Medulla oblongata (tissue), 1 donor: ENCODE data around the gene SLC10A1.
"Not testable (repeated sequence)": the region's sequence is repeated elsewhere in the genome, so short reads cannot be mapped to it uniquely, and the experiment has no call there.

Experiments
- DNase-seq: peaks from one replicate; pipeline ENCODE4 v3.0.0-alpha.2; 2015; ENCODE audit errors: extremely low spot score

Gene SLC10A1

DNA sequence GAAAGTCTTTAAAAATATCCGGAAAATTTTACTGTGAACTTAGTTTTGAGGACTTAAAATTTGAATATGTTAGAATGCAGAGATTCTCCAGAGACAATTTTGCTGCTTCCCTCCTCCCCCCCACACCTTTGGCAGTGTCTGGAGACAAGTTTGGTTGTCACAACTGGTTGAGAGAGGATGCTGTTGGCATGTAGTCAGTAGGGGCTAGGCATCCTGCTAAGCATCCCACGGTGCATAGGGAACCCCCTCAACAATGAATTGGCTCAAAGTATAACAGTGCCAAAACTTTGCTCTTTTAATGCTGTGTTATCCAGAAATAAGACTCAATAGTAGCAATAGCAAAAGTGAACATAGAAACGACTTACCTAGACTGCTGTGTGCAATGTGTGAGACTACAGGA is 26.5 kb downstream of the SLC10A1 start:
- DNase-seq = no peak

DNA sequence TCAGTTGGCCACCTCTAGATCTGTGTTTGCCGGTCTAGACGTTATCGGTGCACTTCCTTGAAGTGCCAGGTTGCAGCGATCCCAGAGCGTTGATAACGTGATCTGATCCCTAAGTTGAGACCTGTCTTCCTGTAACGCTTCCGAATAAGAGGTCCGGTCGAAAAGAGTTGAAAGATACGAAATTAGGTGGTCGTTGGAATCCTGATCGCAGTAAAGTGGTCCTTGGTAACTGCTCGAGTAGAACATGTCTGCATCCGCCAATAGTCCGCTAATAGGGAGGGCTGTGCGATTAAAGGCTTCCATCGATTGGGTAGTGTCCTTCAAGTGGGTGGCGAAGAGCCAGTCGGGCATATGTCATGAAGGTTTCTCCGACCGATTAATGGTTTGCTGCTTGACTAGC is 27.4 kb downstream of the SLC10A1 start:
- DNase-seq = no peak

DNA sequence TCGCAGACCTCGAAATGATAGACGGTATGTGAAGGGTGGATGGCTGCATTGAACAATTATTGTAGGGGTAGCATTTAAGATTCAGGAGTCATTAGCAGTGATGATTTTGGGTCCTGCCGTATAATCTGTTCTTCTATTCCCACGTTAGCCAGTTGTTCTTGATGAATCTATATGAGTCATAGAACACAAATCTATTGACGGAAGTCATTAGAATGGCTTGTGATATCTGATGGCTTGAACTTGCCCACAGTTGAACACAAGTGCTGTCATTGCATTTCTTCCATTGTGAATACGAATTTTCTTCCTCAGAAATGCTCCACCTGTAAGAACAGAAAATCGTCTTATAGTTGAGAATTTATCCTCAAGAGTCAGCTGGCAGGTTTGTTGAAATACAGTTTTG is 28.2 kb downstream of the SLC10A1 start:
- DNase-seq = no peak

DNA sequence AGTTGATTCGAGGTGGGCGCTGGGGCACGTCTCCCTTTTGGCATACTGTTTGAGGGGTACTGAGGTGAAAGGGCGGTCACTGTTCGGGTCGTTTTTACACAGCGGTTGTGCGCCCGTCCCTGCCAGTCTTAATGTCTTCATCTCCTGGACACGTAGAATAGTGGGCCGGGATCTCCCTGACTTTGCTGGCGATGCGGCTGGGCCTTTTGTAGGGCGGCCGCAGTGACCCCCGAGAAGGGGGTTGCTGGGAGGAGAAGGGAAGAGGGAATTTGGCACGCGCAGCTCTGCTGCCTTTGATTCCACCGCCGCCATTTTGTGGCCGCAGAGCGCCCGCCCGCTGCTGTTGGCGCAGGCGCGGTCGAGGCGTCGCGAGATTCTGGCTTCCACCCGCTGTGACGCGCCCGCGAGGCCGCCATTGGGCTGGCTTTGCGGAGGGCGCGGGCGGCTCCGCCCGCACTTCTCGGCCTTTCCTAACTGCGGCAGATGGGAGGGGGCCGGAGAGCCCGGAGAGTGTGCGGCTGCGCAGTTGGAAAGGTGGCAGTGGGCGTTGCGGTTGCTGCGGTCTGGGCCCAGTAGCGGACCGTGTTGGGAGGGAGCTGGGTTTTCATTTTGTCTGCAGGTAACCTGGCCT is 29.6 kb downstream of the SLC10A1 start:
- DNase-seq = peak; percentile 94

DNA sequence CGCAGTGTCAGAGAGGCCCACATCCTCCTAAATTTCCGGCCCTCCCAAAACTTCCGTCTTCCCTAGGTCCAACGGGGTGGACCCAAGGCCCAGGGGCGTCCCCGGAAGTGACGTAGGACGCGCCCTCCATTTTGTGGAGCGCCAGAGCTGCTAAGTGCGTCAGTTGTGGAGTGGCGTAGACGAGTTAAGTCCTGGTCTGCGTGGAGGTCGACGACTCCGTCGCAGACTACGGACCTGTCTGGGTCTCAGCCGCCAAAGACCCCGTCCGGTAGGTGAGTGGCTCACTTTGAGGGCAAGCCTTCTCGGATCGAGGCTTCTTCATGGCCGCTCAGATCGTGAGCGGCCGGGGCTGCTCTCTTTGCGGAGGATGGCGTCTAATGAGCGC is 30.1 kb downstream of the SLC10A1 start, which contains the start of gene SRSF5:
TSS of gene SRSF5 (plus strand) at position 159 of the 385 bp plus-strand sequence. CDS start 1,015 bp downstream, outside the sequence.
- DNase-seq = peak; percentile 99

DNA sequence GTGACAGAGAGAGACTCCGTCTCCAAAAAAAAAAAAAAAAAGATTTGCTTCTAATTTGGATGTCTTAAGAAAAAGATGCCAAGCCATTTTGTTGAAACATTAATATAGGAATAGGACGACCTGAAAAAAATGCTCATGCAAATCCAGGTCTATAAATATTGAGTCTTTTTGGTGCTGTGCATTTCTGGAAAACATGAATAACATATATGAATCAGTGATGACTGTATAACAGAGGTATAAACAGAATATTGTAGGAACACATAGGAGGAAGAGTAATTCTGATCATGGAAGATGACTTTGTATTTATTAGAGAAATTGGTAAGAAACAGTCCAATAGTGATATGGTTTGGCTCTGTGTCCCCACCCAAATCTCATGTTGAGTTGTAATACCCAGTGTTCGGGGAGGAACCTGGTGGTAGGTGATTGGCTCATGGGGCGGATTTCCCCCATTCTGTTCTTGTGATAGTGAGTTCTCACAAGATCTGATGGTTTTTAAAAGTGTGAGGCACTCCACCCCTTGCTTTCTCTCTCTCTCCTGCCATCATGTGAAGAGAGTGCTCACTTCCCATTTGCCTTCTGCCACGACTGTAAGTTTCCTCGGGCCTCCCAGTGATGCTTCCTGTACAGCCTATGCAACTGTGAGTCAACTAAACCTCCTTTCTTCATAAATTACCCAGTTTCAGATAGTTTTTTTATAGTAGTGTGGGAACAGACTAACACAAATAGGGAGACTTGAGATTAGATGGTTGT is 33.1 kb downstream of the SLC10A1 start:
- no peak for DNase-seq

DNA sequence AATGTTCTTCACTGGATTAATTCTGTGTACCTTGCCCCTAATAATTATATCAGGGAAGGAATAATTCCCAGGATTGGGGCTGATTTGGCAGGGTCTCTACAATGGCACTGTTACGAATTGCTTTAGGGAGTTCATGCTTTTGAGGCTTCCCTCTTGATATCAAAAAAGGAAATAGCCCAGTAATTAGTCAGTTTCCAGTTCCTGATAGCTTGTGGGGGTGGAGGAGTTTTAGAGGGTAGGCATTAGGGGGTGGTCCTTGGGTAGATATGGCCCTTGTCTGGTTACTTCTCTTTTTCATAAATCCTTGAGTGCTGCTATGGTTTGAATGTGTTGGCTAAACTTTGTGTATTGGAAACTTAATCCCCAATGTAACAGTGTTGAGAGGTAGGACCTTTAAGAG is 36.2 kb downstream of the SLC10A1 start:
- DNase-seq = no peak

DNA sequence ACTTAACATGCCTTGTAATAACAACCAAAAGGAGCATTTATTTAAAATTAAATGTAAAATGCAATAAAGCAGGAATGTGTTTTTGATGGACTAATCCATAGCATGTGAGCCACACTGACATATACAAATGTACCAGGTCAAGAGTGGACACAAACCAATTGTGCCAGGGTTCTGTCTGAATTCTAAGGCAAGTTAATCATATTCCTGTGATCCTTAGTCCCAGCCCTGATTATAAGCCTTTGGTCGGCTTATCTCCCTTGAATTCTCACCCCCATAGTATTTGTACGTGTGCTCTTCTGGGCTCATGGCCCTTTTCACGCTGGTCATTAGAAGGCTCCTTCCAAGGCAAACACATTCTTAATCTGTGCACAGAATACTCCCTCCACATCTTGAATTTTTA is 40.7 kb downstream of the SLC10A1 start:
- no peak for DNase-seq

DNA sequence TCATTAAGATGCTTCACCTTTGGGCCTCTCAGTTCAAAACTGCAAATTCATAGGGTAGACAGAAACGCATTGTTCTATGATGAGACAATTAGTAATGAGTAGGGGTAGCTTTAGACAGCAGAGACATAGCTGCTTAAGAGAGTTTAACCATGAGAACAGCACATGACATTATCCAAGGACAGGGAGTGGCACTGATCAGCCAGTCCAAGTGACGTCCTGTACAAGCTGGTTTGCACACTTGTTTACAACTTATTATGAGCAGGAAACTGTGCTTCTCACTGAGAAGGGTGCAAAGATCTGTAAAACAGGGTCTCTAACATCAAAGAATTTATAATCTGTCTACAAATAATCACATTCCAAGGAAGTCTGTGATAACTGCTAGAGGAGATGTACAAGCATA is 41.3 kb downstream of the SLC10A1 start:
- DNase-seq = no peak

DNA sequence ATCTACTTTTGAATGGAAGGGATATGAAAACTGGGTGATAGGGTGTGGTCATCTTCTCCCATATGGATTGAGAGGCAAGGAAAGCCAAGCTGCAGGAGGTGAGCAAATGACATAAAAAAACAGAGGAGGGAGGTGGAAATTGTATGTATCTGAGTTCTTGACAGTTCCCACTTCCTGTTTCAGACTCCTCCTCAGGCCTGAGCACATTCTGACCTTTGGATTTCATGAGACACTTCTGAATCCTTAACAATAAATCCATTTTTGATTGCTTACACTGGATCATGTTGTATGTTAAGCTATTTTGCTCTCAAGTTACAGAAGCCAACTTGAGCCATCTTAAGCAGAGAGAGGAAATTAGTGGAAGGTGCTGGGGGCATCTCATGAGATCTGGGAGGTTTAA is 41.7 kb downstream of the SLC10A1 start:
- DNase-seq = no peak

DNA sequence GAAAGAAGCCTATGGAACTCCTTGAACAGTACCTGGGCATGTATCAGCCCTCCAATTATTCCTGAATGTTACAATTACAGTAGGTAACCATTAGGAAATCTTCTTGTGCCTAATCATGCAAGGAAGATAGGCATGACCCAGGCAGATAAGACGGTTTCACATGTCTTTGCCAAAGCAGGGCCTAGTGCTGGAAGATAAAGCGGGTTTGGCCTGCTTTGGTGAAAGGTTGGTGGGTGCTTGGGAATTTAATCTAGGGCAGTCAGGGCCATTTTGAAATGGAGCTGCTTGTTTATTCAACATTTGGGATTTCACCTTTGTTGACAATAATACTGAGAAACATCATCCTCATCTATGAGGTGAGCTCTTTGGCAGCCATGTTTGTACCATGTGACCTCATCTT is 42.6 kb downstream of the SLC10A1 start:
- no peak for DNase-seq

DNA sequence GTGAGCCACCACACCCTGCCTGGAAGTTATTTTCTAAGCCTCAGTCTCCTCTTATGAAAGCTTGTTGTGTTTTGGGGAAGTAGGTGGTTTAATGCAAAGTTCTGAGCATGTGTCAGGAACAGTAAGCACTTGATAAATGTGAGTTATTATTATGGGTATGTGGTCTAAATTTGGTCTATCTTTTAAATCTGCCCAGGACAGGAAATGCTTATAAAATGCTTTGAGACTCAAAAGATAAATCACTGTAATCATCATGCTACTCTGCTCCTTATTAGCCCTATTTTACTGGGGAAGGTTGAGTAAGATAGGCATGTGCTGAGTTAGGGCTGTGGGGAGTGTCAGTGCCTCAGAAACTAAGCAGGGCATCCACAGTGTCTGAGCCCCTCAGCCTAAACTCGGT is 43.2 kb downstream of the SLC10A1 start:
- no peak for DNase-seq

DNA sequence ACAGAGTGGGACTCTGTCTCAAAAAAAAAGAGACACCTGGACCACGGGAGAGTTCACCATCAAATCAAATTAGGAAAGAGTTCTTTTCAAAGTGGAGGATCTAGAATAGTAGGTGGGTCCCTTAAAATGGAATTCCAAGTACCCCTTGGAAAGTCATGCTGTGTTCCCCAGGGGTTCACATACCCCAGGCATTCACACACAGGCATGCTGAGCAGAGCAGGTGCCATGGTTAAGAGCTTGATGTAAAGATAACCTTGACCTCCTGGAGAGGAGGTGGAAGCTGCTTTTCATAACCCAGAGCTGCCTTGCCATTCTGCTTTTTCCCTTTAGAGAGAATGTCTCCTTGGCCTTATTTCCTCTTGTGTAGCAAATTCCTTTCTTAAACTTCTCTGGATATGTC is 44.3 kb downstream of the SLC10A1 start:
- DNase-seq = no peak

DNA sequence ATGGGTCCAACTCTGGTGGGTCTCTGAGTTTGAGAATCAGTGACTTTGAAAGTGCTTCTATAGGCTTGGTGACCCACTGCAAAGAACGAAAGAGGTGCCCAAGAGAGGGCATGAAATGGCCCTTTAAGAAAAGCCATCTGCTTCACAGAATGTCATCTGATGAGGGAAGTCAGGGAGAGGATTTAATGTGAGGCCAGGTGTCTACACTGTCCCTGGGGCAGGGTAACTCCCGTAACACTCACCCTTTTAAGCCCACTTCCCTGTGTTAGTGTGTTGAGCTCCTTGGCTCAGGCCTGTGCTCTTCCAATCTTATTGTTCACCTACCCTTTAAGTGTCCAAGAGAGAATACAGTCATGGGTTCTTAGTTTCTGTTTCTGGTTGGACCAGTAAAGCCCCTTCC is 46.5 kb downstream of the SLC10A1 start:
- DNase-seq = no peak

DNA sequence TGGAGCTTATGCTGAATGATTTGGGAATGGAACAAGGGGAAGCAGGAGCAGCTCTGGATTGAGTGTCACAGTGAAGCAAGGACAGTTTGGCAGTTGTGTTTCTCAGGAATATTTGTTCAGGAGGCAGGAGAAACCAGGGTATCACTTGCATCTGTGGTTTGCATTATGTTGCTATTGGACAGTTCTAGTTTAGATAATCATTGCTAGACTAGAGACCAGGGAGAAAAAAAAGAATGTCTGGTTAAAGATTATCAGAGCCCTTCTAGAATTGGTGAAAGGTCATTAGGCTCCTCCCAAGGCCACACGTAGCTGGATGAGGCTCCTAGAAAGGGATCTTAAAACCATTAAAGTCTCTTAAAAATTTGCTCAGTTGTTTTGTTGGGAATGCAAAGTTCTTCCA is 47.1 kb downstream of the SLC10A1 start:
- no peak for DNase-seq

DNA sequence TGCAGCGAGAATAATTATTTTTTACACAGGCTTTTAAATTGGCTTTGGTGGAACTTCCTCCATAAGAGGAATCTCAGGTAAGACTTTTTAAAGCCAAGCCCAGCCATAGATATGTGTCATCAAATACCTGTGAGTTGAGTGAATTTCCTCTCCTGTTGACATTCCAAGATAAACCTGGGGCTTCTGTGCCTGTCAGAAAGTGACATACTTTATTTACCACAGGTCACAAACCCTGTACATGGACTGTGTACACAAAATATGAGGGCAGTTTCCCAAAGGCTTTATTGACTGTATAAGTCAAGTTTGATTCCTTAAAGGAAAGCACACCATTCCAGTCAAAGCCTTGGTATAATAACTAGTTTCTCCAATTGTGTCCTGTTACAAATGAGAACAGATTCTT is 56.0 kb downstream of the SLC10A1 start:
- DNase-seq = no peak

DNA sequence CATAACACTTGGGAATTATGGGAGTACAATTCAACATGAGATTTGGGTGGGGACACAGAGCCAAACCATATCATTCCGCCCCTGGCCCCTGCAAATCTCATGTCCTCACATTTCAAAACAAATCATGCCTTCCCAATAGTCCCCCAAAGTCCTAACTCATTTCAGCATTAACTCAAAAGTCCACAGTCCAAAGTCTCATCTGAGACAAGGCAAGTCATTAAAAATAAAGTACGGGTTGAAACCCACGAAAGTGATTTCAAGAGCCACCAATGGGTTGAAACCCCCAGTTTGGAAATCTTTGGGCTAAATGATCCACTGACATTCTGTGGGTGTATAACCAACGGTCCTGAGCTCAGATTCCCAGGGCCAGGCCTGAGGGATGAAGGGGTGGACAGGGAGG is 60.6 kb downstream of the SLC10A1 start:
- not testable (repeated sequence) for DNase-seq

DNA sequence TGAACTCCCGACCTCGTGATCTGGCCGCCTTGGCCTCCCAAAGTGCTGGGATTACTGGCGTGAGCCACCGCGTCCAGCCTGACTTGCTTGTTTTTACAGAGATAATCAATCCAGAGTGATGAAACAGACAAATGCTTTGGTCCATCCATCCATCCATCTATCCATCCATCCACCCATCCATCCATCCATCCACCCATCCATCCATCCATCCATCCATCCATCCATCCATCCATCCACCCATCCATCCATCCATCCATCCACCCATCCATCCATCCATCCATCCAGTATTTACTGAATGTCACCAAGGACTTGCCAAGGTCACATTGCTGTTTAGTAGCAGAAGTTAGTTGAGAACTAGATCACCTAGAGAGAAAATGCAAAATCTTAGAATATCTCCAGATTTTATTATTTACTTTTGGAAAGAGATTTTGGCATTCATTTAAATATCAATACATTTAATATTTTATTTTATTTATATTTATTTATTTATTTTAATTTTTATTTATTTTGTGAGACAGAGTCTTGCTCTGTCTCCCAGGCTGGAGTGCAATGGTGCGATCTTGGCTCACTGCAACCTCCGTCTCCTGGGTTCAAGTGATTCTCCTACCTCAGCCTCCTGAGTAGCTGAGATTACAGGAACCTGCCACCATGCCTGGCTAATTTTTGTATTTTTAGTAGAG is 65.0 kb downstream of the SLC10A1 start:
- not testable (repeated sequence) for DNase-seq

DNA sequence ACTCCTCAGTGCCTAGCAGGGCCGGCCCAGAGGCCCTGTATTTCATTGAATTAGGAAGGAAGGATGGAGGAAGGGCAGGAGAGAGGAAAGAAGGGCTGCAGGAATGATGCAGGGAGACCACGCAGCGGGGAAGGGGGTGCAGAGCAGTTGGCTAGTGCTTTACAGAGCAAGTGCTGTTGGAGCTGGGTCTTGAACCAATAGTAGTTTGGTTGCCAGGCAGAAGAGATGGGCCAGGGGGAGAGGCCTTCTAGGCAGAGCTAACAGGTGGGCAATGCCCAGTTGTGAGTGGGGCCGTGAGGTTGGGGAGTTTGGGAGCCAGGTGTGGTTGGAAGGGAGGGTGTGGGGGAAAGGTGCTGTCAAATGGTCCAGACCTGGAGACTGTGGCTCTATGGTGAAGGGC is 69.2 kb downstream of the SLC10A1 start:
- DNase-seq = no peak

DNA sequence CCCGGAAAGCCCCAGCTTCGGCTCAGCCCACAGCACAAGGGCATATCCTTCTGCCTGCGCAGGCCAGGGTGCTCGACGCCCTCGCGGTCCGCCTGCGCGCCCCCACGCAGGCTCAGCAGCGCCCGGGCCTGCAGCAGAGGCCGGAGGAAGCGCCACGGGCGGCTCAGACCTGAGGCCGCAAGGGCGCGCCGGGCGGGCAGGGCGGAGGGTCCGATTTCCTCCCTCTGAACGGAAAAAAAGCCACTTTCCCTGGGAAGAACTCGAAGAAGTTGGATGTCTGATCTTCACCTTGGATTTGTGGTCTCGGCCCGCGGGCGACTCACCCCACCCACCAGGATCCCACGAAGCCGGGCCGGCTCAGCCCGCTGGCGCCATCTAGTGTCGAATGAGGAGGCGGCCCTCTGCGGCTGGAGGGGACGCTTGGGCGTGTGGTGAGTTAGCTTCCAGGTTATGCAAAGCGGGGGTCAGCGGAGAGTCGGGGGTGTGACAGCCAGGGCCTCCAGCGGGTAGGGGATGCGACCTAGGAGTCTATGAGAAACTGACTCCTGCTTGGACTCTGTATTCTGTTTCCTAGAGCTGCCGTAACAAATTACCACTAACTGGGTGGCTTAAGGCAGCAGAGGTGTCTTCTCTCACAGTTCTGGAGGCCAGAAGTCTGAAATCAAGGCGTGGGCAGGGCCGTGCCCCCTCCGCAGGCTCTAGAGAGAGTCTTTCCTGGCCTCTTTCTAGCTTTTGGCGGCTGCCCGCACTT is 70.1 kb downstream of the SLC10A1 start:
- DNase-seq = peak; percentile 89
